NCI-H446 treated with DMSO at 0.1 percent for 48 hours (cell line): ENCODE measurements around the gene TAOK3.
"Not testable (repeated sequence)": the region's sequence is repeated elsewhere in the genome, so short reads cannot be mapped to it uniquely, and the experiment has no call there.

ENCODE experiments used
- DNase-seq: peaks from one replicate; lab custom pipeline; 2025; lab: John Stamatoyannopoulos, UW

The TAOK3 gene

GRCh38 chr12:118372541-118373495, at the start of gene TAOK3:
Gene TAOK3, minus strand, starts transcription at chr12:118372907. Its CDS starts 117,340 bp downstream, at chr12:118255567.
- DNase-seq = peak; percentile 93

- DNase-seq = no peak
These were observed 48.0 kb upstream of the TAOK3 start for GRCh38 chr12:118420673-118421072.

GRCh38 chr12:118418385-118419057, 45.8 kb upstream of the TAOK3 start:
- no peak for DNase-seq

DNA sequence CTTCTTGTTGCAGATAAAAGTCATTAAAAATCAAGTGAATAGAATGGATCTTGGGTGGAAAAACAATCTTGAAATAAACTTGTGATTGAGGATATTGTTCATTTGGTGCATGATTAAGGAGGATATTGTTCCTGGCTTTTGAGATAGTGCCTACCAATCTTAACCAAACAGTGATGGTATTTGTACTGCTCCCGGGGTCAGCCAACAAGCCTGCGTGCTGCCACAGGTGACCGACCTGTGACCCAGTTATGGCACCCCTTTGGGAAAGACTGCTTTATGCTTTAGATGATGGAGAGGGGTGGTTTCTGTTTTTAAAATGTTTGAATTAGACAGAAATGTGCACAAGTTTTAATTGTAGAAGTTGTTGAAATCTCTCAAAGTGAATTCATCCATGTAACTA, 45.2 kb upstream of the TAOK3 start:
- DNase-seq = no peak

- DNase-seq = no peak
These were observed 37.1 kb upstream of the TAOK3 start for GRCh38 chr12:118409834-118410233.

GRCh38 chr12:118408241-118408640, 35.5 kb upstream of the TAOK3 start:
- not testable (repeated sequence) for DNase-seq

DNA sequence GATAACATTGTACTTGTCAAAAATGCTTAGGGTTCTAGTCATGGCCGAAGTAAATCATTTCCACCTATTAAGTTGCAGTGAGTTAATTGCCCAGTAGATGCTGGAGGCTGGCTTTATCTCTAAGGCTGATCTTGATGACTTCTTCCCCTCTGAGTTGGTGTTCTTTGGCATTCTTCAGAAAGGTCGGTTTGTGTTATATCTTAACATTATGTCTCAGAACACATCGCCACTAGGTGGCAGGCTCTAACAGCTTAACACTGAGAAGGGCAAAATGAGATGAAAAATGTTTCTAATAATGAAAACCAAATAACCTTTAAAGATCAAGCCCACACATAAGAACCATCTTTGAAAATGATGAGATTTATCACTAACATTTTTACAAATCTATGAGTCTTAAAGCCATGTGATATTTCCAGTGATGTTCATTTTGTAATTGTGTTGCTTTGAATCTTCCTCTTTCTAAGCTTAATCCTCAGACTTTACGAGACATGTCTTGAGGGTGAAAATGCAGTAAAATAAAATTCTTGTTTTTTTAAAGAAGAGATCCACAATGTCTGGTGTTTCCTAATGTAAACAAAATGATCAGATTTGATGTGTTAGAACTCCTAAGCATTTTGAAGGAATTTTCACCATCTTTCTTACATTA, 32.3 kb upstream of the TAOK3 start:
- DNase-seq = no peak

DNA sequence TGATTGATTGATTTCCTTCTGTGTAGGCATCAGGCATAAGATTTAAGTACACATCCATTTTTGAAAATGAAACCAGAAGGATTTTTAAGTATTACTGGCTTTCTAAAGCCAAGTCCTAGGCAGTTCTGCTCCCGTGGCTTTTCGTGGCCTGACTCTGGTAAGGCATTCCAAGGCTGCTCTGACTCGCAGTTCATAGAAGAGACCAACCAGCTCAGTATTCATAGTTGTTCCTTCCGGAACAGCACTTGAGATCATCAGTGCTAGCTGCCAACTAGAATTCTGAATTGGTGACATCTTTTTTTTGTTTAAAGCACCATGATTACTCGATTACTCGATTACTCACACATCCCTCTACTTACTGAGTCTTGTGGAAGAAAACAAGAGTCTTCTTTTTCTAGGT, 29.5 kb upstream of the TAOK3 start:
- DNase-seq = no peak

GRCh38 chr12:118398940-118399339, 26.2 kb upstream of the TAOK3 start:
- DNase-seq = no peak

- DNase-seq = no peak
These were observed 25.8 kb upstream of the TAOK3 start for GRCh38 chr12:118398524-118398923.

DNA sequence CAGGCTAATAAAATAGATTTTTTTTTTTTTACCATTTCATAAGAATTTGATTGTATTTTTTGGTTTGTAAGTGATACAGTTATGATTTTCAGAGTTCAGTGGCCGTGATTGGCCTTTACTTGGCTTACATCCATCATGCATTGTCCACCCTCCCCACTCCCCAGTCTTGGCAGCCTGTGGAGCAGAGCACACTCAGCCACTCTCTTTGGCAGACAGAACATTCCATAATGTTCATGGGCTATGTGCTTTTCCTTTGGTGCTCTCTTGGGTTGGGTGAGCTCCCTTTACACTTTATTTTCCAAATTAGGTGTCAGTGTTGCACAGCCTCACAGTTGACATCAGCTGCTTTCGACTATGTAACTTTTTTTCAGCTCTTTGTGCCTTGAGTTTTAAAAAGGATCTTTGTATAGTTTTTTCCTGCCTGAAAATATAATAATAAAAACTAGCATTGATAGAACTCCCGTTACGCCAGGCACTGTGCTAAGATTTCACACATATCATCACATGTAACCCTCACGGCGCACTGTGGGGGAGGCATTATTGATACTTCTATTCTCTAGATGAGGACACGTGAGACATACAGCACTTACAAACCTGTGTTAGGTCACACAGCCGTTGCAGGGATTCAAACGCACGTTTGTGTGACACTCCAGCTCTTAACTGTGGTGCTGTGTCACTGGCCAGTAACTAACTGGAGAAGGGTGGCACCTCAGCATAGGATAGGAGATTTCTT, 25.2 kb upstream of the TAOK3 start:
- DNase-seq = no peak

DNA sequence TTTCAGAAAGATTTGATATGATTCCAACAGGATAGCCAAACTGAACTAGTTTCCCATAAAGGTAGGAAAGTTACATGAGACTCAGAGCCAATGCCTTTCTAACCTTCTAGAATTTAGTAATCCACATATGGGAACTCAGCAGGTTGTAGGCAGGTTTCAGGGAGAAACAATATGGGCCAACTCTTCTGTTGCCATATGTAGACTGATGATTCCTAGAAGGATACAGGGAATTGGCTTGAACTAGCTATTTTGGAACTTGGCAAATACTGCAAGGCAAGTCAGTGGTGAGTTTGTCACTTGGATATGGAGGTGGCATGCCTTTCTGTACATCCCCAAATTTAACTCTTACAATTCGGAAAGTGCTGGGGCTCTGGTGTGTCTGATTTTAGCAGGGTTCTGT, 19.1 kb upstream of the TAOK3 start:
- no peak for DNase-seq

DNA sequence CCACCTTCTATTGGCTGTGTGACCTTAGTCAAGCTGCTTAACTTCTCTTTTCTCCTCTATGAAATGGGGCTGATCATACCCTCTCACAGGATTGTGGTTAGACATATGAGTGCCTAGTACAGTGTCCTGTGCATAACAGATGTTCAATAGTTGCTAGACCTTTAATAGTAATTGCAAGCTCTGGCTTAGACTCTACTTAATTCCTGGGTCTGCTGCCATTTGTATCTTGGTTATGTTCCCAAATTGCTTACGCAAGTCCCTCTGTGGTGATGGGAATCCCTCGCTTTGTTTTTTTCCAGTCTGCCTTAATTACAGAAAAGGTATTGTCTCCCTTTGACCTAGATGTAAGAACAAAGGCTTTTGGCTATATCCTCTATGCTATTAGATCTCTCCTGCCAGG, 18.7 kb upstream of the TAOK3 start:
- DNase-seq = no peak

- DNase-seq = no peak
These were observed 5.3 kb upstream of the TAOK3 start for GRCh38 chr12:118377884-118378470.

DNA sequence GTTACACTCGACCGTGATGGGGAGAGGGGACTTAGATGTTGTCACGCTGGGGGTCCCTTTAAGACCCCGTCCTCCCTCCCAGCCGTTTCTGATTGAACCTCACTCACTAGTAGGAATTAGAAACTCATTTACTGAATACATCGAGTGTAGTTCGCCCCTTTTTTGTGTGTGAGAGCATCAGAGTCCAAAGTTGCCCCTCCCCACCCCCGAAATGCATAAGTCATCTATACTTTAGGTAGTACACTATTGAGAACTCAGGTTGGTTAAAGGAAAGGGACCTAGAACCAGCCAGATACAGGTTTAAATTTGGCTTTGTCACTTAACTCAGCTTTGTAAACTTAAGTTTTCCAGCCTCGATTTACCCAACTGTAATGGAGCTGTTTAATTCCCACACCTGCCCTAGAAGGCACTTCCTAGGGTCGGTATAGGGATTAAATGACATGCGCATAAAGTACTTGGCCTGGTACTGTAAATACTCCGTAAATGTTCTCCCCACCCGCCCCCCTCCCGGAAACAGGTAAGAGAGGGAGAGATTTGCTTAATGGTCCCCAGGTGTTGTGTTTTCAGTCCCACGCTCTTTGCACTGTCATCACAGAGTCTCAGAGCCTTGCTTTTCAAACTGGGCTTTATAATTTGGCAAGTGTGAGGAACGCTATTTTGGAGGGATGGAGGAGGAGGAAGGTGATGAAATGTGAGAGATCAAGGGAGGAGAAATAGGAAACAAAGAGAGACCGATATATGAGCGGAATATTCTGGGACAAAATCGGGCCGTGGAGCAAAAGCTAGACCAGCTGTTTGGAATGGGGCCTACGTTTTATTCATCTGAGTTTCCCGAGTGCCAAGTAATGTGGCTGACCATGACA, 4.5 kb upstream of the TAOK3 start:
- DNase-seq = no peak

DNA sequence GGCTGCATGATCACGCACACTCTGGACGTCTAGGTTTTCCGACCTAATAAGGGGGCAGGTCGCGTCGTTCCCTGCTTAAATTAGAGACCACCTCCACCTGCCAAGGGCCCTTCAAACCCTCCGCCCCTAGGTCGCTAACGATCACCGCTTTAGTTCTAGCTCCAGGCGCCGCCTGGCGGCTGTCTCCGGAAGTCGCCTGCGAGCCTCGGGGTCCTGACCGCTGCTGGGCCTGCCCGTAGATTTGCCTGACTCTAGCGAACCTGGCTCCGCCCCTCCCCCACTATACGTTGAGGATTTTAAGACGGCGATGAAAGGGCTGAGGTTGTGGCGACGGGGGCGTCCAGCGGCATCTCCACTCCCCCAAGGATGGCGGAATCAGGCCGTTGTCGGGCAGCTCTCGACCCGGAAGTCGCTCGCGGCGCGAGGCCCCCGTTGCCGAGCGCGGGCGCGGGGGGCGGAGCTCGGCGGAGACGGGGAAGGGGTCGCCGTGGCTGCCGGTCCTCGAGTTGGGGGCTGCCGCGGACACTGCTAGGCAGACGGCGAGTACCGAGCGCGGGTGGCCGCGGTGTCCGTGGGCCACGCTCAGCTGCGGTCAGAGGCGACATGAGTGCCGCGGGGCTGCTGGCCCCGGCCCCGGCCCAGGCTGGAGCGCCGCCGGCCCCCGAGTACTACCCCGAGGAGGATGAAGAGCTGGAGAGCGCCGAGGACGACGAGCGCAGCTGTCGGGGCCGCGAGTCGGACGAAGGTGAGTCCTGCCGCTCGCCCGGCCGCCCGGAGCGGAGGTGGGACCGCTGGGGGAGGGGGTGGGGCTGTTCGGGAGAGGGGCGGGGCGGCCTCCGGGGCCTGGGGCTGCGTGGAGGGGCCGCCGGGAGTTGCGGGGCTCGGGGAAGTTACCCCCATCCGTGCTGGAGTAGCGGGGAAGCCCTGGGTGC, 3.6 kb upstream of the TAOK3 start, which contains the start of gene SUDS3:
Gene SUDS3, plus strand, starts transcription at position 467 of the 932 bp plus-strand sequence. Its CDS starts 137 bp downstream, at position 604.
- peak; percentile 28 for DNase-seq

DNA sequence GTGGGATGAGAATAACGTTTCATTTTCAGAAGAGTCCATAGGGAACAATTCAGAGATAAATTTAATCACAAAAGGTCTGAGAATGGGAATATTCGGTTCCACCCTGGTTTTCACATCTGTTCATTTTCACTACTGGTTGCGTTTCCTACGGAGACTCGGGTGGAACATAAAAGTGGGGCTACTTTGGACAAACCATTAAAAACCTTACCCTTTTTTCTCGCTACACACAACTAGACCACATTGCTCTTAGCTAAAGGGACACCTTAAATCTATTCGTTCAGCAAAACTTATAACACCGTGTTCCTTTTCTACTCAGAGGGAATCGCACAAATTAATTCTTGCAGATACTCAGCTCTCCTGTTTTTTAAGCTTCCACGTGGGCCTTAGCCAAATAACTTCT, 2.6 kb upstream of the TAOK3 start:
- no peak for DNase-seq

- no peak for DNase-seq
These were observed 2.2 kb upstream of the TAOK3 start for GRCh38 chr12:118374909-118375308.

DNA sequence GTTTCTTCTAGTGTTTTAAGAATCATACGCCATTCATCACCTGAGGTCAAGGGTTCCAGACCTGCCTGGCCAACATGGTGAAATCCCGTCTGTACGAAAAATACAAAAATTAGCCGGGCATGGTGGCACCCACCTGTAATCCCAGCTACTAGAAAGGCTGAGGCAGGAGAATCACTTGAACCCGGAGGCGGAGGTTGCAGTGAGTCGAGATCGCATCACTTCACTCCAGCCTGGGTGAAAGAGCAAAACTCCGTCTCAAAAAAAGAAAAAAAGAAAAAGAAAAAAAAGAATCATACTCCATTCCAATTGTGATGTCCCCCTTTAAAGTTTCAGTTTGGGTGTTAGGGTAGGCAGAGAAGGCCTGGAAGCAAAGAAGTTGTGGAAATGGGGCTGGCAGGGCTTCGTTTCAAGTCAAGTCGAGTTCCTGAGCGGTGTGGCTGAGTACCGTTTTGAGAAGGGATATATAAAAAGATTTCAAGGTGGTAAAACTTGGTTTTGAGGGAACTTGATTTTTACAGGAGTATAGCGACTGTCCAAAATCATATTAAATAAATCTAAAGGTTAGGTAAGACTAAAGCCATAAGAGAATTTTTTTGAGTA, 1.5 kb upstream of the TAOK3 start:
- DNase-seq = no peak
